HG03354 (cell line): ENCODE results near the gene ATG9B.

Experiments
- ATAC-seq: cut with Tn5 transposase; IDR thresholded peaks from one replicate; pipeline ENCODE4 v1.9.1; 2021; ENCODE audit warnings: mild to moderate bottlenecking; ENCODE audit not compliant: unreplicated experiment, poor library complexity, severe bottlenecking

The ATG9B gene

GRCh38 chr7:151024435-151025056, at the start of gene ATG9B:
Gene ATG9B (minus strand): TSS chr7:151024494. CDS start chr7:151024423, 71 bp downstream.
- no peak for ATAC-seq

GRCh38 chr7:151073990-151074389, 49.7 kb upstream of the ATG9B start:
- no peak for ATAC-seq

- ATAC-seq, result no peak
Observed at GRCh38 chr7:151071032-151071866, 47.0 kb upstream of the ATG9B start.

- ATAC-seq, result no peak
Observed at GRCh38 chr7:151070574-151070960, 46.3 kb upstream of the ATG9B start.

GRCh38 chr7:151069841-151070573, 45.7 kb upstream of the ATG9B start:
- ATAC-seq, result no peak

- no peak for ATAC-seq
Observed at GRCh38 chr7:151068069-151068773, 43.9 kb upstream of the ATG9B start.

GRCh38 chr7:151066273-151066974, 42.1 kb upstream of the ATG9B start:
- no peak for ATAC-seq

- ATAC-seq, result no peak
Observed at GRCh38 chr7:151065516-151065915, 41.2 kb upstream of the ATG9B start.

- ATAC-seq, result no peak
Observed at GRCh38 chr7:151064993-151065392, 40.7 kb upstream of the ATG9B start.

- no peak for ATAC-seq
Observed at GRCh38 chr7:151064454-151064853, 40.2 kb upstream of the ATG9B start.

- ATAC-seq, result no peak
Observed at GRCh38 chr7:151063212-151063561, 38.9 kb upstream of the ATG9B start.

GRCh38 chr7:151062399-151063211, 38.3 kb upstream of the ATG9B start:
- no peak for ATAC-seq

GRCh38 chr7:151062111-151062398, 37.8 kb upstream of the ATG9B start:
- no peak for ATAC-seq

GRCh38 chr7:151061213-151062110, 37.2 kb upstream of the ATG9B start:
- ATAC-seq, result no peak

GRCh38 chr7:151060416-151061212, 36.3 kb upstream of the ATG9B start:
- ATAC-seq, result no peak

- ATAC-seq, result no peak
Observed at GRCh38 chr7:151060113-151060415, 35.8 kb upstream of the ATG9B start.

GRCh38 chr7:151059367-151060112, 35.2 kb upstream of the ATG9B start, which contains the start of gene SLC4A2:
Gene SLC4A2 (plus strand): TSS chr7:151059589. CDS start chr7:151061988, 2,399 bp downstream.
- peak; percentile 35 for ATAC-seq
